GM03348 (cell line): ENCODE data around the gene SCAMP3.
A peak's percentile ranks its signal among the peaks of the same experiment; 100 is the strongest.
"Not testable (repeated sequence)": the region's sequence is repeated elsewhere in the genome, so short reads cannot be mapped to it uniquely, and the experiment has no call there.

ENCODE experiments used
- DNase-seq: peaks from one replicate; pipeline ENCODE4 v3.0.0; 2012; ENCODE audit warnings: low spot score

The SCAMP3 gene

GRCh38 chr1:155261852-155262673 lies at the start of gene SCAMP3:
Gene SCAMP3, minus strand, starts transcription at chr1:155262360. Its CDS starts 209 bp downstream, at chr1:155262151.
- peak; percentile 97 for DNase-seq

GRCh38 chr1:155309423-155310021 lies 47.4 kb upstream of the SCAMP3 start:
- no peak for DNase-seq

- peak; percentile 99 for DNase-seq
Observed at GRCh38 chr1:155308493-155309422, 46.6 kb upstream of the SCAMP3 start, which contains the start of gene FDPS. Gene FDPS, plus strand, starts transcription at chr1:155308866. Its CDS starts 924 bp downstream, at chr1:155309790.

GRCh38 chr1:155307247-155307740 lies 45.1 kb upstream of the SCAMP3 start:
- no peak for DNase-seq

GRCh38 chr1:155305881-155306391 lies 43.8 kb upstream of the SCAMP3 start:
- peak; percentile 61 for DNase-seq

GRCh38 chr1:155304558-155305063 lies 42.5 kb upstream of the SCAMP3 start:
- no peak for DNase-seq

- DNase-seq, result no peak
Observed at GRCh38 chr1:155301342-155301841, 39.2 kb upstream of the SCAMP3 start, which contains the start of gene PKLR. Gene PKLR, minus strand, starts transcription at chr1:155301438. Its CDS starts 43 bp downstream, at chr1:155301395.

GRCh38 chr1:155300553-155301329 lies 38.6 kb upstream of the SCAMP3 start:
- DNase-seq, result no peak

GRCh38 chr1:155300024-155300423 lies 37.9 kb upstream of the SCAMP3 start:
- no peak for DNase-seq

- no peak for DNase-seq
Observed at GRCh38 chr1:155297384-155297783, 35.2 kb upstream of the SCAMP3 start.

GRCh38 chr1:155296661-155297060 lies 34.5 kb upstream of the SCAMP3 start:
- DNase-seq, result no peak

GRCh38 chr1:155295942-155296267 lies 33.7 kb upstream of the SCAMP3 start:
- no peak for DNase-seq

GRCh38 chr1:155295183-155295941 lies 33.2 kb upstream of the SCAMP3 start:
- peak; percentile 22 for DNase-seq

- DNase-seq, result no peak
Observed at GRCh38 chr1:155294520-155295182, 32.5 kb upstream of the SCAMP3 start.

- no peak for DNase-seq
Observed at GRCh38 chr1:155293086-155293749, 31.1 kb upstream of the SCAMP3 start.

- not testable (repeated sequence) for DNase-seq
Observed at GRCh38 chr1:155291006-155291405, 28.8 kb upstream of the SCAMP3 start.

- DNase-seq, result no peak
Observed at GRCh38 chr1:155287987-155288543, 25.9 kb upstream of the SCAMP3 start.

GRCh38 chr1:155286544-155286943 lies 24.4 kb upstream of the SCAMP3 start:
- DNase-seq, result no peak
